Measurements from ENCODE around the gene TRAPPC10. TPM values are rescaled to one million over a fixed set of nuclear protein-coding genes. Genes with fewer than 3 reads are reported as not detected.

Gene TRAPPC10
- polyA plus RNA-seq, 1 experiment: 26.0 TPM

DNA sequence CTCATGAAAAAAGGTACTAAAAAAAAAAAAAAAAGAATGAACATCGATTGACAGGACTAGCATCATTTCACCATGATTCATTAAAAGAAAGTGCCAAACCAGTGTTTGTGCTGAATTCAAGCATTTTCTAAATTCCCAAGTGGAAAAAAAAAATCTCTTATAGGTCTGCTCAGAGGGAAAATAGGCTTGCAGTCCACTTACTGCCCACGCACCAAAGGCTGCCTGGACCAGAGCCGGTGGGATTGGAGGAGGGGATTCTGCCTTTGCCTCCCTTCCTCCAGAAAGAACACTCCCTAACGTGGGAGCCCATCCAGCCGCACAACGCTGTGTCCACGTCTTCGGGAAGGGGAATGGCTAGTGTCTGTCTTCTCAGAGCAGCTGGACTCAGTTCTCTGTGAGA, 5.5 kb upstream of the TRAPPC10 start:
- no peak overlapping the region for H3K4me3 ChIP-seq (ENCODE audit: low read depth, low read length)
- POLR2A ChIA-PET: no interaction called here
- CTCF ChIA-PET: no interaction called here
- DNase-seq (ENCODE audit: low read depth, low spot score): no peak
- no peaks in the 10 kb centered on the region for H3K9me3 ChIP-seq (ENCODE audit: control insufficient read depth, insufficient read depth, low read length)
- no peaks in the 10 kb centered on the region for H3K27me3 ChIP-seq (ENCODE audit: control insufficient read depth, insufficient read depth, low read length)
- H3K27ac ChIP-seq (ENCODE audit: low read depth, low read length): peak overlapping the region; percentile 78
- TF ChIP-seq, protein P1, sequence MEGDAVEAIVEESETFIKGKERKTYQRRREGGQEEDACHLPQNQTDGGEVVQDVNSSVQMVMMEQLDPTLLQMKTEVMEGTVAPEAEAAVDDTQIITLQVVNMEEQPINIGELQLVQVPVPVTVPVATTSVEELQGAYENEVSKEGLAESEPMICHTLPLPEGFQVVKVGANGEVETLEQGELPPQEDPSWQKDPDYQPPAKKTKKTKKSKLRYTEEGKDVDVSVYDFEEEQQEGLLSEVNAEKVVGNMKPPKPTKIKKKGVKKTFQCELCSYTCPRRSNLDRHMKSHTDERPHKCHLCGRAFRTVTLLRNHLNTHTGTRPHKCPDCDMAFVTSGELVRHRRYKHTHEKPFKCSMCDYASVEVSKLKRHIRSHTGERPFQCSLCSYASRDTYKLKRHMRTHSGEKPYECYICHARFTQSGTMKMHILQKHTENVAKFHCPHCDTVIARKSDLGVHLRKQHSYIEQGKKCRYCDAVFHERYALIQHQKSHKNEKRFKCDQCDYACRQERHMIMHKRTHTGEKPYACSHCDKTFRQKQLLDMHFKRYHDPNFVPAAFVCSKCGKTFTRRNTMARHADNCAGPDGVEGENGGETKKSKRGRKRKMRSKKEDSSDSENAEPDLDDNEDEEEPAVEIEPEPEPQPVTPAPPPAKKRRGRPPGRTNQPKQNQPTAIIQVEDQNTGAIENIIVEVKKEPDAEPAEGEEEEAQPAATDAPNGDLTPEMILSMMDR (IDR thresholded peaks at IDR 0.05; ENCODE audit: low read depth, low read length): no peak

DNA sequence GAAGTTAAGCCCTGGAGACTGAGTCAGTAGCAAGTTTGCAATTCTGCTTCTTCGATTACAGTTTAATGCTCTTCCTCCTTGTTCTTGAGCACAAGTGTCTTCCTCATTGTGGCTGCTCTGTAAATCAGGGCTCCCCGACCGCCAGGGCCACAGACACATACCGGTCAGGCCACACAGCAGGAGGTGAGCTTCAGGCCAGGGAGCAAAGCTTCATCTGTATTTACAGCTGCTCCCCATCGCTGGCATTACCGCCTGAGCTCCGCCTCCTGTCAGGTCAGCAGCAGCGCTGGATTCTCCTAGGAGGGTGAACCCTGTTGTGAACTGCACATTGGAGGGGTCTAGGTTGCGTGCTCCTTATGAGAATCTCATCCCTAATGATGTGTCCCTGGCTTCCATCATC, 1.7 kb upstream of the TRAPPC10 start:
- CTCF ChIA-PET: interaction anchor here (0.6 kb wide), 1 partner anchor 8 kb away, joined by 3 read pairs; no protein-coding TSS in a partner anchor

DNA sequence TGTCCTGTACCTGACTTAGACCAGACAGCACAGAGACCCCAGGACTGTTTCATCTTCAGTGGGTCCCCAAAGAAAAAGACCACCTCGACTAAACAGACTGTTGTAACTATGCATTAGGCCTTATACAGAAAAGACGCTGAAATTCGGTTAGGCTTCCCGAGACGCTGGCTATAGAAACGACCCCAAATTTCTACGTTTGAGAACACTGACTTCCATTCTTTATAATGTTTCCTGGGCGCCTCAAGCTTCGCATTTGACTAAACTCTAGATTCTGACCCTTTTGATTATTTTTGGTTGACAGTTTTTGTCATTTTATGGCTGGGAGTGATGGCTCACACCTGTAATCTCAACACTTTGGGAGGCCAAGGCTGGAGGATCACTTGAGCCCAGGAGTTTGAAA, 986 bp upstream of the TRAPPC10 start:
- ChIA-PET POLR2A (interaction anchor here (0.7 kb wide), 1 partner anchor 134 kb away, joined by 5 read pairs; no protein-coding TSS in a partner anchor), CTCF (interaction anchor here (0.6 kb wide), 1 partner anchor 9 kb away, joined by 3 read pairs; no protein-coding TSS in a partner anchor)
- no peak overlapping the region for H3K27ac ChIP-seq (ENCODE audit: low read depth, low read length)
- no peak for DNase-seq (ENCODE audit: low read depth, low spot score)
- H3K27me3 ChIP-seq (ENCODE audit: control insufficient read depth, insufficient read depth, low read length): no peaks in the 10 kb centered on the region
- TF ChIP-seq, protein P1 (IDR thresholded peaks at IDR 0.05; ENCODE audit: low read depth, low read length): no peak
- H3K4me3 ChIP-seq (ENCODE audit: low read depth, low read length): peak overlapping the region; percentile 79
- H3K9me3 ChIP-seq (ENCODE audit: control insufficient read depth, insufficient read depth, low read length): no peaks in the 10 kb centered on the region

More for the DNA sequence above, 1.7 kb upstream of the TRAPPC10 start:
- Histone ChIP-seq H3K4me3 (ENCODE audit: low read depth, low read length) (no peak overlapping the region), H3K27ac (ENCODE audit: low read depth, low read length) (no peak overlapping the region), H3K27me3 (ENCODE audit: control insufficient read depth, insufficient read depth, low read length) (no peaks in the 10 kb centered on the region), H3K9me3 (ENCODE audit: control insufficient read depth, insufficient read depth, low read length) (no peaks in the 10 kb centered on the region)
- TF ChIP-seq, protein P1 (IDR thresholded peaks at IDR 0.05; ENCODE audit: low read depth, low read length): no peak
- POLR2A ChIA-PET: no interaction called here
- no peak for DNase-seq (ENCODE audit: low read depth, low spot score)

DNA sequence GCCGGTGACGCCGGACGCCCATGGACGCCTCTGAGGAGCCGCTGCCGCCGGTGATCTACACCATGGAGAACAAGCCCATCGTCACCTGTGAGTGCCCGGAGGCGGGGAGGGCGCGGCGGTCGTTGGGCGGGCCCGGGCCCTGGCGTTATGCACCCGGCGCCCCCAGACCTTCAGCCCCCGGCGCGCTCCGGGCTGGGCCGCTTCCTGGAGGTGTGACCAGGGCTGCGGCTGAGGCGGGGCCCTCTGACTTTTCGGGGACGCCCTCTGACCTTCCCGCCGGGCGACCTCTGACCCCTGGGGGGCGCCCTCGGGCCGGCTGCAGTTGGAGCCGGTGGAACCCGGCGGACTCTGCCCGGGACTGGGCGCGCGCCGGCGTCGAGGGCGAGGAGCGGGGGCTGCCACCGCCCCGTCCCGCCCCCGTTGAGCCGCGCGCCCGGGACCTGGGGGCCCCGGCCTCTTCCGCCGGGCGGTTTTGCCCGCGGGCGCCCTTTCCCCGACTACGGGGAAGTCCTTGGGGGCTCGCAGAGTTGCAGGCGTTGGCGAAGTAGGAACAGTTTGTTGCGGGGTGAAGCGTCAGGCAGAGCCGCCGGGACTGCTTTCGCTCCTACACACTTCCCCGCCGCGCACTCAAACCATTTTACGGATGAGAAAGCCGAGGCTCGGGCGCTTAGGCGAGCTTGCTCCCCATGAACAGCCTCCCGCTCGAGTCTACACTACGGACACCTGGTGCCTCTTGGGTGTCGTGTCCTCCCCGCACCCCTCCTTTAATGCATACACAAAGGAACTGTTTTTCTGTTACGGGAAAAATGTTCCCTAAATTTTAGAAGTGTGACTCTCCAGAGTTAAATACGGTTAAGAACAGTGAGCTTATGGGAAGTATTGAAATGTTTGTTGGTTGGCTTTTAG, 618 bp downstream of the TRAPPC10 start:
- Histone ChIP-seq H3K9me3 (ENCODE audit: control insufficient read depth, insufficient read depth, low read length) (no peaks in the 10 kb centered on the region), H3K27me3 (ENCODE audit: control insufficient read depth, insufficient read depth, low read length) (no peaks in the 10 kb centered on the region), H3K4me3 (ENCODE audit: low read depth, low read length) (peak overlapping the region; percentile 79), H3K27ac (ENCODE audit: low read depth, low read length) (no peak overlapping the region)
- TF ChIP-seq, protein P1 (IDR thresholded peaks at IDR 0.05; ENCODE audit: low read depth, low read length): no peak
- DNase-seq (ENCODE audit: low read depth, low spot score): no peak
- ChIA-PET POLR2A (interaction anchor here (0.6 to 1.2 kb wide), 2 partner anchors 42 to 55 kb away, joined by 3 to 6 read pairs; no protein-coding TSS in a partner anchor), CTCF (no interaction called here)

All from AG04450 (cell line).